Measurements from ENCODE around the gene DNAJC15.

Gene DNAJC15

GRCh38 chr13:43085545-43085944 is 62.2 kb downstream of the DNAJC15 start:
- DNase-seq (ENCODE audit: low spot score), result peak; percentile 34

DNA sequence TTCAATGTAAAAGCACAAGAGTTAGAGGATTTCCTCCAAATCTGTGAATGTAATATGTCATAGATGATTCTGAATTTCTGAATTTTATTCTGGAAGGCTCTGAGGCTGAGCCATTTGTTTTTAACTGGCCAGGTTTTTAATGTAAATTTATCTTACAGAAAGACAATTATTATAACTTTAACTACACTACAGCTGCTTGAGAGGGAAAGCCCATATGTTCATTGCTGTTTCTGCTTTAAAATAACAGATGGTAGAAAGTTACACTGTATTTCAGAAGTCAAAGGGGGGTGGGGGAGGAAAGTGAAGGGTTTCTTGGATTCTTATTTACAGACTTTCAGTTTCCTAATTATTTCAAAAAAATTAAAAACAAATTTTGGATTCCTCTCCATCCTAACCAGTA is 62.8 kb downstream of the DNAJC15 start:
- no peak for DNase-seq (ENCODE audit: low spot score)

GRCh38 chr13:43088093-43088511 is 64.7 kb downstream of the DNAJC15 start:
- peak; percentile 15 for DNase-seq (ENCODE audit: low spot score)

DNA sequence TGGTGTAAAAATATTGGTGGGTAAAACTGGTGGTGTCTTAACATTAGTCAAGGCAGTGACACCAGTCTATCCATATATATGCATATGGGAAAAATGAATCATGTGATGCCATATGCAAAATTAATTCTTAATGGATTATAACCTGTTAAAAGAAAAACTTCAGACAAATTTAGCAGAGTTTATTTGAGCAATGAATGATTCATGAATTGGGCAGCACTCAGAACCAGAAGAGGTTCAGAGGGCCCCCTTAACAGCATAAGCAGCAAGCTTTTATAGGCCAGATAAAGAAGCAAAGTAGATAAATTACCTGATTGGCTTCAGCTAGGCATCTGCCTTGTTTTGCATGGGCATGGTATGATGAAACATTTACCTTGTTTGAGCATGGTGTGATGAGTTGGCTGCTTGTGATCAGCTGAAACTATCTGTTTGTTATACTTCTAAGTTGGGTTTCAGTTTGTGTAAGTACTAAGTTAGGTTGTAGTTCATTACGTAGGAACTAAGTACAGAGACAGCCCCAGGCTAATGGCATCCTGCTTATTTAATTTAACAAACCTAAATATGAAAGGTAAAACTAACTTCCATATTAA is 66.6 kb downstream of the DNAJC15 start:
- DNase-seq (ENCODE audit: low spot score), result no peak

DNA sequence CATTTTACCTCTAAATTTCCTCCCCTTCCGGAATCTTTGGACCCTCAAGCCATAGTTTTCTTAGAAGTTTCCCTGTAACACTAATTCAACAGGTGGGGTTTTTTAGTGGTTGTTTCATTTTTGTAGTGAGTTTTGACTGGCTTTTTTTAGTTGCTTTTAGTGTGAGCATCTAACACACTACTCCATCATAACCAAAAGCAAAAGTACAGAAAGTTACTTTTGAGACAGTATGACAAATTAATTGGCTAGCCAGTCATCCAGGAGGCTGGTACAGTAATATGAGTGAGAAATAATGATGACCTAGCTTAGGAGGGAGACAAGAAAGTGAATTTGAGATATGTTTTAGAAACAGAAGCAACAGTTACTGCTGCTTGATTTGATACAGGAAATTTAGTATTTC is 71.5 kb downstream of the DNAJC15 start:
- no peak for DNase-seq (ENCODE audit: low spot score)

DNA sequence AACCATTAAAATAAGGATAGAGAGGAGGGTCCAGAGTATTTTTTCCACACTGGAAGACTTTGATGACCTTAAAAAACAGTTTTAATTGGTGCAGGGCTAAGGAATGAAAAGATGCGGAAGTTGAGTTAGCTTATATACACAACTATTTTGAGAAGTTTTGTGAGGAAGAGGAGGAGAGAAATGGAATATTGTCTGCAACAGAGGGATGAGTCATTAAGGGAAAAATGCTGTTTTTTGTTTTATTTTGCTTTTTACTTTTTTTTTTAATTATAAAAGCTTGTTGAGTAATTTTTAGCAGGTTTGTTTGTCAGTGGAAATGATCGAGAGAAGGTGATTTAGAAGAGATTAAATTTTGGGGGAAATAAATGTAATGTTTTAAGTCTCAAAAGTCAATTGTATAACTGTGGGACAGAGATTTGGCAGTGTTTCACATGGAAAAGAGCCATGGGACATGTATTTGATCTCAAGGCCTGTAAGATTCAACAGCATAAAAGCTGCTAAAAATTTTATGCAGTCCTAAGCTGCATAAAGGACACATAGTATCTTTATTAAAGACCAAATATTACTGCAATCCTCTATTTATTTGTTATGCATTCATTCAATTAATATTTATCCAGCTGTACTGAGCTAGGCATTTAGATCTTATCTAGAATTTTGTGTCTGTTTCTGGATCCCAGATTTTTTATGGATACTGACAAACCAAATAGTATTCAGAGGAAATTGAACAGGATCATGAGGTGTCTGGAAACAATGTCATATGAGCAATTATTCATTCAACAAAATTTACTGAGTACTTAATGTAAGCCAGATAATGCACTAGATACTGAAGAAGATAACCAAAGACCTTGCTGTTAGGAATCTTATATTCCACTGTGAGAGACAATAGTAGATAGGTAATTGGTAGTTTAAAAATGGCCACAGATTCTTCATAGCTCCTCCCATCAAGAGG is 72.7 kb downstream of the DNAJC15 start:
- no peak for DNase-seq (ENCODE audit: low spot score)

- no peak for DNase-seq (ENCODE audit: low spot score)
Measured at GRCh38 chr13:43100667-43101066, 77.3 kb downstream of the DNAJC15 start.

DNA sequence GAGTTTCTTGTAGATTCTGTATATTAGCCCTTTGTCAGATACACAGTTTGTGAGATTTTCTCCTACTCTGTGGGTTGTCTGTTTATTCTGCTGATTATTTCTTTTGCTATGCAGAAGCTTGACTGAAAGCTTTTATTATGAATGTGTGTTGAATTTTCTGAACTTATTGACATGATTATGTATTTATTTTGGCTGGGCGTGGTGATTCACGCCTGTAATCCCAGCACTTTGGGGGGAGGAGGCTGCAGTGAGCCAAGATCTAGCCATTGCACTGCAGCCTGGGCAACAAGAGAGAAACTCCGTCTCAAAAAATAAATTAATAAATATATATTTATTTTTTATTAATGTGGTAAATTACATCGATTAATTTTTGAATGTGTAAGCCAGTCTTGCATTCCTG is 78.9 kb downstream of the DNAJC15 start:
- DNase-seq (ENCODE audit: low spot score), result no peak

- DNase-seq (ENCODE audit: low spot score), result peak; percentile 18
Measured at GRCh38 chr13:43107780-43108179, 84.4 kb downstream of the DNAJC15 start.

GRCh38 chr13:43110036-43110435 is 86.7 kb downstream of the DNAJC15 start:
- DNase-seq (ENCODE audit: low spot score), result no peak

DNA sequence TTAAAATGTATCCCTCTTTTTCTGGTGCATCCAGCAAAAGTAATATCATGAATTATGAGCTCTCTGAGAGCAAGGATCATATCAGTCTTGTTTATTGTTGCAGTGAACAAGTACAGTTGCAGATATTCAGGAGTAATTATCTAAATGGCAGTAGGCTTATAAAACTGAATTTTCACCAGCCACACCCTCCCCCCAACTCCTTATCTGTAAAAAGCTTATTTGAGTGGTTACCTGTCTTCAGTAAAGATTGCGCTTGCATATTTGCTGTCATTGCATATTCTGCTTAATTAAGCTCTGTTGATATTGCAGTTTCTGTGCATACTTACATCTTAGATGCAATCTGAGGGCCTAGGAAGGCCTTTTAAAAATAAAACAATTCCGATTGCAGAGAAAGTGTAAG is 87.3 kb downstream of the DNAJC15 start:
- no peak for DNase-seq (ENCODE audit: low spot score)

- DNase-seq (ENCODE audit: low spot score), result no peak
Measured at GRCh38 chr13:43111559-43112400, 88.4 kb downstream of the DNAJC15 start.

DNA sequence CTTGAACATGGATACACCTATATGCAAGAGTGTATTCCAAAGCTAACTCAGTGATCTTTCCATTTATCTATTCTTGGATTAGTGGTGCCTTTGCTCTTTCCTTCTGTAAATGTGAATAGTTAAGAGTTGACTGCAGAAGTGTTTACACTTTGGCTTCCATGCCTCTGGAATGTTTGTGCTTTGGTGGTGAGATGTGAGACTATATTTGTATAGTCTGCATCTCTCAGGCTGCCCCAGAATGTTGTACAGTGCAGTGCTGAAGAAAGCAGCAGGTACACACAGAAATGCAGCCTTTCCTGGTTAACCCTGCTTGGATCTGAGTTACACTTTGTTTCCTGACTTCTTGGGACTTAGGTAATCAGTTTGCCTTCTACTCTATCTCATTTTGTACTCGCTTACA is 90.2 kb downstream of the DNAJC15 start:
- no peak for DNase-seq (ENCODE audit: low spot score)

- DNase-seq (ENCODE audit: low spot score), result no peak
Measured at GRCh38 chr13:43114504-43114903, 91.1 kb downstream of the DNAJC15 start.

DNA sequence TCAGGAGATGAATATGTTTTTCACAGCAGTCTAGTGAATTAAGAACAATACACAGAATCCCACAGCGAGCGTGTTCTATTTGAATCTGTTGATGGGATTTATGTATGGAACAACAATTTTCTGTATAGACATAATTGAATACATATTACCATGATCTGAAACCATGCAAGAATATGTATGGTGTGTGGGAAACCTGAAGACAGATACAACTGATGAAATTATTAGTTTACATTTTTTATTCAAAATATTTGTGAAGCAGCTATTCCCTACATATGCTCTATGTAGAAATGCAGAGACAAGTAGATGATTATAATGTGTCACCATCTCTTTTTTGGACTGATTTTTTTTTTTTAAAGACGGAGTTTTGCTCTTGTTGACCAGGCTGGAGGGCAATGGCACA is 91.8 kb downstream of the DNAJC15 start:
- DNase-seq (ENCODE audit: low spot score), result no peak

- DNase-seq (ENCODE audit: low spot score), result no peak
Measured at GRCh38 chr13:43116242-43116641, 92.9 kb downstream of the DNAJC15 start.

GRCh38 chr13:43118521-43118920 is 95.1 kb downstream of the DNAJC15 start:
- DNase-seq (ENCODE audit: low spot score), result no peak

DNA sequence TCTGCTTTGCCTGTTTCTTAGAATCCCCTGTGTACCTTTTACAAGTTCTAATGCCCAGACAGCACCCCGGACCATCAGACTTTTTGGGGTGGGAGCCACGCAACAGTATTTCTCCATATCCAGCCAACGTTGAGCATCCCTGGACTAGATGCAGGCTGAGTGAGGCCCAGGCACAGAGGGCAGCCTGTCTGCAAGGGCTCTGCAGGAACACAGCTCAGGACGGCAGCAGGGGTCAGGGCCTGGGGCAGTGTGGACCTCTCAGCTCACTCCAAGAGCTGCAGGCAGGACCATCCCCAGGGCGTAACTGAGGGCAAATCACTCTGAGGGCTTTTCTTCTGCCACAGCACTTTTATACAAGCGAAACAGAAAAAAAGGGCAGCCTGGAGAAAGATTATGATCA is 95.8 kb downstream of the DNAJC15 start:
- no peak for DNase-seq (ENCODE audit: low spot score)

- no peak for DNase-seq (ENCODE audit: low spot score)
Measured at GRCh38 chr13:43122791-43123190, 99.4 kb downstream of the DNAJC15 start.

- no peak for DNase-seq (ENCODE audit: low spot score)
Measured at GRCh38 chr13:43123856-43124255, 100.5 kb downstream of the DNAJC15 start.

DNA sequence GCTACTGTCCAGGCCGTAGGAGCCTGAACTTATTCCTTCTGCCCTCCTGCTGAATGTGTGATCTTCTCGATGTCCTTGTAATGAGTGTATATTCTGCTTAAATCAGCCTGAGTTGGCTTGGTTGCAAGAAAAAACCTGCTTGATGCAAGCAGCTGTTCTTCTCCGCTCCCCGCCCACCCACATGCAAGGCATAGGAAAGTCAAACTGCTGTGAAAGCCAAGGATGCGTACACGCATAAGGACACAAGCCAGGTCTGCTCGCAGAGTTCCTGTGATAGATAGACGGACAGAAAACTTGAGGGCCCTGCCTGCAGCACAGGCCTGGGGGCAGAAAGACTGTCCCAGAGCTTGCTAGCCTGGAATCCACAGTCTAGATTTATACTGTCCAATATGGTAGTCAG is 101.1 kb downstream of the DNAJC15 start:
- DNase-seq (ENCODE audit: low spot score), result no peak

- DNase-seq (ENCODE audit: low spot score), result no peak
Measured at GRCh38 chr13:43126420-43126819, 103.0 kb downstream of the DNAJC15 start.

Data from GM03348 (cell line).